HG03175 (cell line): ENCODE results near the gene SLC24A3.

Source experiments
- ATAC-seq: cut with Tn5 transposase; IDR thresholded peaks from one replicate; pipeline ENCODE4 v1.9.1; 2021; ENCODE audit warnings: mild to moderate bottlenecking, moderate library complexity; ENCODE audit not compliant: unreplicated experiment

The SLC24A3 gene

DNA sequence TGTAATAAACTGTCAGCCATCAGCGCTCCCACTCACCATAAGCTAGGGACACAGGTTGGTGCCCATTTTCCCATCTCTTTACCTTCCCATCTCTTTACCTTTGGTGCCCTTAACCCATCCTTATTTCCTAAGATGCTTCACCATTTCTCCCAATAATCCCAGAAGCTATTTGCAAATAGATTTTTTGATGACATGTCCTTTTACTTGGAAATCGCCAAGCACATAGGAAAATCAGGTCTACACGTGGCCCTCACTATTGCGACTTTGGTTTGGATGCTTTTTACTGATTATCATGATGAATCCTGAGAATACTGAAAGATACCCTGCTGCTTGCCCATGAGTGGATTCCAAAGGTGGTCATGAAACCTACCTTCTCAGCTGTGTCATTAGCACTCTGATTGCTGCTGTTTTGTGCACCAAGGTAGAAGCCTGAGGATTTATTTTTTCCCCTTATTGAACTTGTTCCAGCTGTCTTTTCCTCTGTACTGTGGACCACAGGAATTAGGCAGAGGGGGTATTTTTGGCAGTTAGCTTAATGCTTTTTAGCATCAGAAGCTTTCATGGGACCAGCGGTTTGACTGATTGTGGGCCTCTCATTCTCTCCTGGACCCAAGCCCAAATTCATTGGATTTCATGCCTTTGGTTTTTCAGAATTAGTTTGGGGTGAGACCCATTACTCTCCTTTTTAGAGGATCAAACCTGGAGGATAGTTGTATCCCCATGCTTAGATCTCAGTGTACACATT lies 316.0 kb downstream of the SLC24A3 start:
- no peak for ATAC-seq

DNA sequence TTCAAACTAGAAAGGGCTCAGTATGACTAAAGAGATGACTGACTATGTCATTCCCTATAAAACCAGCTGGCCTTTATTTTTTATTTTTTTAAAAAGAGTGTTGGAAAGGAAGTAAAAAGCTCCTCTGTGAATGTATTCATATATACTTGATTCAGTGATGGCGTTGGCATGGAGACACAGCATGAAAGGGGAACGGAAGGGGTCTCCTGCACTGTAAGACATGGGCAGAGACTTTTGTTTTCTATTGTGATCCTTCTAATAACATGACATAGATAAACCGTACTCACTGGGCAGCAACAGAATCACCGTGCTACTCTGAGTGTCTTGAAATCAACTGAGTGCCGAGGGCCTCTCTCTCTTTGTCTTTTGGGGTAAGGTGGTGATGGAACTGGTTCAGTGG lies 317.6 kb downstream of the SLC24A3 start:
- ATAC-seq, result no peak

DNA sequence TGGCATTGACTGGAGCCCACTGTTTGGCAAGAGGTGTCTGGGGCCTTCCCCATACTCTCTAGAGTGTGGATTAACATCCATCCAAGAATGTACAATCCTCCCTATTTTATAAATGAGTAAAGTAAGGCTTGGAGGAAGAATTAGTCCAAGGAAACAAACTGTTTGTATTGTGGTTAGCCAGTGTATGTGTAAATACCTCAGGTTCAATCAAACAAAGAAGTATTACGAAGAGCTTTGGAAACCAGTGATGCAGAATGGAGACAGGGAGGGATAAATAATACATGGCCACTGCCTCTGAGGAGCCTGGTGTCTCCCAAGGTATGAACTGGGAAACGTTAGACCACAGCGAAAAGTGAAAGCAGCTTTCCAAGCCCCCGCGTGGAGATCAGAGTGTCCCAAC lies 319.0 kb downstream of the SLC24A3 start:
- no peak for ATAC-seq

DNA sequence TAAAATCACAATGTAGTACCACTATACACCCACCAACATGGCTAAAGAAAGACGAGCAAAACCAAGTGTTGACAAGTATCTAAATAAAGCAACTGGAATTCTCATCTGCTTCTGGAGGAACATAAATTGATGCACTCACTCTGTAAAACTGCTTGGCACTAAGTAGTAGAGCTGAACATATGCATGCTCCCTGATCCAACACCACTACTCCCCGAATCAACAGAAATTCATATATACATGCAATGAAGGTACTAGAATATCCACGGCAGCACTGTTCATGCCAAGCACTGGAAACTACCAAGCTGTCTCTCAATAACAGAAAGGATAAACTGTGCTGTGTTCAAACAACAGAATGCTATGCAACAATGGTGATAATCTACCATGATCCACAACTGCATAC lies 326.1 kb downstream of the SLC24A3 start:
- ATAC-seq, result no peak

DNA sequence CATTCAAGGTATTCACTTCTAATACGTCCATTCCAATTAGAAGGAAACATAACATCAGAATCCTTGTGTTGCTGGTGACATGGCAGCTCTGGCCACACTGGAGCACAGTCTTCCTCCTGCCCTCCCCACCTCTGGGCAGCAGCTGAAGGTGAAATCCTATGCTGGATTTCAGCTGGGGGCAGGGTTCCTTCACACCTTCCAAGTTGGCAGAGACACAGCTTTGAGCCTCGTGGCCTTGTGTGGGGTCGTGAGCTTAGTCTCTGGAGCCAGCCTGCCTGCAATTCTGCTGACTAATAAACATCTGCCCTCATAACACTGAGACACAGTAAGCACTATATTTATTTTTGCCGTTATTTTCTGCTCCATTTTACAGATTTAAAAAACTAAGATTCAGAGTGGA lies 326.7 kb downstream of the SLC24A3 start:
- no peak for ATAC-seq

DNA sequence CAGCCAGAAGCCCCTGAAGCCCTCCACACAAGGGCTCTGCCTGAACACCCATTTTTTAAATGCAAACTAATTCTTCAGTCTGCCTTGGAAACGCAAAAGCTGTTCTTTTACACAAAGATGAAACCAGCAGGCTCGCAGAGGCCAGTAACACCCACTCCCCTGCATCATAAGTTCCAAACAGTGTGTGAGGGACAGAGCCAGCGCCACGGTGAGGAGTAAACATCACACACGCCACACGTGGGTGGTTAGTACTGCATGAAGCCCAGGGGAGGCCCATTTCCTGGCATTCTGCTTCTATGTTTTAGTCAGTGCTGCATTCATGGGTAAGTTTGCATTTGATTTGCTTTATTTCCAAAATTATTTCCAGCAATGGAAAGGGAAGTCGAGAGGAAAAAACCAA lies 327.9 kb downstream of the SLC24A3 start:
- ATAC-seq, result no peak

DNA sequence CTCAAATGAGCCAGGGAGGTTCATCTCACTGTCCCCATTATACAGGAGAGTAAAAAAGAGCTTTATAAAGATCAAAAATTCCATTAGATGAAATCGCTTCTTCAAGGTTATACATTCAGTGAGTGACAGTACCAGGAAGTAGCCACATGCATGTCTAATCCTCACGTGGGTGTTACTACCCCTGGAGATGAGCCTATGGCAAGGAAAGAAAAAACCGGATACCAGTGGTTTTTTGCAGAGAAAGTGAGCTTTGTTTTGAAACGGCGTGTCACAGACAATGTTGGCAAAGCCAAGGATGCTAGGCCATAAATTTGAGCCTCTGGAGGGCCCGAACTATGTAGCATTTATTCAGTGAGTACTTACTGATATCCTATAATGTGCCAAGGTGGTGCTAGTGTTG lies 330.7 kb downstream of the SLC24A3 start:
- ATAC-seq, result no peak

DNA sequence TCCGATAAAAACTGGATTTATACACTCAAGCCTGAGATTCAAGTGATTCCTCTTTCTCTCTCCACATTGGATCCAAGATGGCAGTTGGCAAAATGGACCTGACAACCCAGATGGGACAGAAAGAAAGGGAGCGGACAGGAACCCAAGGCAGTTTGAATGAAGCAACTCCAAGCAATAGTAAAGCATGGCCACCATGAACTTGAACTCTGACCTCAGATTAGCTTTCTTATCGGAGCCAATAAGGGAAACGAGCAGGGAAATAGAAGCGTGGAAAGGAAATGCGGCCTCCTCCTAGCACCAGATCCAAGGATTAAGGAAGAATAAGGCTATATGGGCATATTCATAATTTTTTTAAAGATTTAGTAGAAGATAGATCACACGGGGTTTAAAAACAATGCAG lies 332.2 kb downstream of the SLC24A3 start:
- ATAC-seq, result no peak

DNA sequence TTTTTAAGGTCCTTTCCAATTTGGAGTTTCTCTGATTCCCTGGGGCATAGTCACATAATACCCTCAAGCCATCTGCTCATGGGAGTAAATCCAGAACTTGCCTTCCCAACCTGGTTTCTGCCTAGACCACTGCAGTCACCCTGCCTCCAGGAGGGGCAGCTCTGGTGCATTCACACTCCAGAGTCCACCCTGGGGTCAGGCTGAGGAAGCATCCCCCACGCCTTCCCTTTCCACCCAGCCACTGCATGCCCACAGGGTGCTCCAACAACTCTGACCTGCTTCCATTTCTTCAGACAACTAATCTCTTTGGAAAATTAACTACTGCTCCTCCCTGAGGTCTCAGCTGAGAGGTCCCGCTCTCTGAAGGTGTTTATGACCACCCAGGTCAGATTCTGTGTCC lies 334.2 kb downstream of the SLC24A3 start:
- ATAC-seq, result no peak

DNA sequence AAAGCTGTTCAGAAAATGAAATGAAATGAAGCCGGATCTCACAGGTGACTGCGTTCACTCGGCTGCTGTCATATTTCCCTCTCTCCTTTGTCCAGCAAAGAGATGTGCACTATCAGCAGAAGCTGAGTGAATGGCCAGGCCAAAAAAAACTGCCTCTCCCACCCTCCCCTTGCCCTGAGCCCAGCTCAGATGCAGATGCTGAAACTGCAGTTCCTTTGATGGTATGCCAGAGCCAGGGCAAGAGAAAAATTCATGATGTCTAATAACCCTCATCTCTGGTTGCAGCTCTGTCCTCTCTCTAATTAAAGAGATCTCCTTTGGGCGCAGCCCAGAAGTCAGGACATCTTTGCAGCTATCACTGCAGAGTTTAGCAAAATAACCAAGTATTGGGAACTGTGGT lies 335.1 kb downstream of the SLC24A3 start:
- no peak for ATAC-seq

DNA sequence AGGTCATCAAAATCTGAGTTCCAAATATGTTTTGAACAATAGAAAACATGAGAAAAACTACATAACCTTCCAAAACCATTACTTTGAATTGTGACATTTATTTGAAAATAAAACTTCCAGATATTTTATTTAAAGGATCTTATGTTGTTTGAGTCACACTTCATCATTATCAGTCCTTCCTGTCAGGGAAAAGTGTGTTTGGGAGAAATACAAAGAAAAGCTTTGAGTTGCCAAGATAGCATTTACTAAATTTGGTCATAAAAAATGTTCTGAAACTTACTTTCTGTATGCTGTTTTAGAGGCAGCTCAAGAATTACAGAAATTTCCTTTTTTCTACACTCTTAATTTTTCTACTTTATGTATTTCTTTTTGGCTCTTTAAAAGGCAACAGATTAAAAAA lies 337.5 kb downstream of the SLC24A3 start:
- no peak for ATAC-seq

DNA sequence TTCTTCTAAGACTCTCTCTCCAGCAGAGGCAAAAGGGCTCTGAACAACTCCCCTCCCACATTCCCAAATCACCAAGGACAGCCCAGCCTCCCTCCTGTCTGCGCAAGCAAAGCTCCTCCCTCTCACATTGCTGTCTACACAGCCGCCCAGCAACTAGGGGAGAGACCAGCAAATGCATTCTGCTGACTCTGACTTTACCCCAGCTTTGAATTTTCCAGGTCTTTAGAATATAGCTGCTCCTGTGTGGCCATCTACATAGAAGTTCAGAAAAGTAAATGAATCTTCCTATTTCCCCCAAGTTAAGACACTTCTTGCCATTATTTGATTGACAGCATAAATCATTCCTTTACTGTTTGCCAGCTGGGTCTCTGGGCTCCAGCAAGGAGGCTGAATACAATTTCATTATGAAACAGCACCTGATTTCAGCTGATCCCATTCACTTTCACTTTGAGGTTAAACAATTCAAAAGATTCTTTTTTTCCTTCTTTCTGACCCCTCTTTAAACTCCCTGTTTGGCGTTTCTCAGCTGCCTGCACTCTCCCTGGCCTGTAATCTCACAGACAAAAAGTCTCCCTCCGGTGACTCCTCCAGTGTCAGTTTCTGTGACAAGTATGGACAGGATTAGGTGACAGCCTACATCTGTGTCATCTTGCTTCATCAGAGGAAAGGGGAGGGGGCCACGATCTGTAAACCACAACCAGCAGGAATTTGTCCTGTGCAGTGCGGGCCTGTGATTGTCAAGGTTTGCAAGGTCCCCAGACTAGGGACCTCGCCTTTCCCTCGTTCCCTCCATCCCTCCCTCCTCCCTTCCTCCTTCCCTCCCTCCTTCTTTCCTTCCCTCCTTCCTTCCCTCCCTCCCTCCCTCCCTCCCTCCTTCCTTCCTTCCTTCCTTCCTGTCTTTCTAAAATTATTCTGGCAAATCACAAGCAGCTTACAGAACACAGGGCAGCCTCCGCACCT lies 340.1 kb downstream of the SLC24A3 start:
- ATAC-seq, result no peak

DNA sequence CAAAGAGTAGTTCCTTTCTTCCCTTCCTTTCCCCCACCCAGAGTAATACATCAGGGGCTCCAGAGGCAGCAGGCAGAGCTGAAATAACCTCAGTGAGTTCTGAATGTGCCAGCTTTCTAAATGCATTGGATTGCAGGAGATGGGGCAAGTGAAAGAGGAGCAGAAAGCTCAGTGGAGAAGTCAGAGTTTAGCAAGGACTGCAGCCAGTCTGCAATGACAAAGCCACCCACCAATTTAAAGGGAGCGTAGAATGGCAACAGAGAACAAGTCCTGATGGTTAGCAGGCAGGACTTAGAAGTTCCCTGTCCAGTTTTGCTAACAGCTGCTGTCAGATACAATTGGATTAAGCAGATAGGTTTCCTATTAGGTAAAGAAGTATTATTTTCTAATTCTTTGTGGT lies 342.2 kb downstream of the SLC24A3 start:
- ATAC-seq, result no peak

DNA sequence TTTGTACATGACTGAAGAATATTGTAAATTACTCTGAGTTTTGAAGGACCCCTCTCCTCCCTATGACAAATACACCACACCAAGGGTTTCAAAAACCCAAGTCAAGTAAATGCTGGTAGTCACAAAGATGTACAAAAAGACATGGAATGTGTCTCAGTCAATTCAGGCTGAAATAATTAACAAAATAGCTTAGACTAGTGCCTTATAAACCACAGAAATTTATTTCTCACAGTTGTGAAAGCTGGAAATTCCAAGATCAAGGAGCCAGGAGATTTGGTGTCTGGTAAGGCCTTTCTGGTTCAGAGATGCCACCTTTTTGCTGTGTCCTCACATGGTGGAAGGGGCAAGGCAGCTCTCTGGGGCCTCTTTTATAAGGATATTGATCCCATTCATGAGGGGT lies 343.3 kb downstream of the SLC24A3 start:
- no peak for ATAC-seq

DNA sequence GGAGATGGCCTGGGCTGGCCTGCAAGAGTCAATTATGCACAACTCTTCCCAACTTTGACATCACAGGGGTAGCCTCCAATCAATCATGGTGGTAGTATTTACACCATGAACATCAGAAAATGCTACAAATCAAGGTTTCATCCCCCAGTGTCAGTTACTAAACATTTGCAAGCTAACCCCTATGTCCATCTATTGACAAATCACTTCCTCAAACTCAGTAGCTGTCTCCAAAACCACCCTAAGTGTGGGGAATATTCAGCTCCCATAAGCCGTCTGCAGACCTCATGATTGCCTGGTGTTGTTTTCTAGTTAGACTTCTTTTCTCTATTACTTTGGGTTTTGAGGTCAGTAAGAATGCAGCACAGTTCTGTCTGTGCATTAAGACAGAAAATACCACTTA lies 344.8 kb downstream of the SLC24A3 start:
- no peak for ATAC-seq

DNA sequence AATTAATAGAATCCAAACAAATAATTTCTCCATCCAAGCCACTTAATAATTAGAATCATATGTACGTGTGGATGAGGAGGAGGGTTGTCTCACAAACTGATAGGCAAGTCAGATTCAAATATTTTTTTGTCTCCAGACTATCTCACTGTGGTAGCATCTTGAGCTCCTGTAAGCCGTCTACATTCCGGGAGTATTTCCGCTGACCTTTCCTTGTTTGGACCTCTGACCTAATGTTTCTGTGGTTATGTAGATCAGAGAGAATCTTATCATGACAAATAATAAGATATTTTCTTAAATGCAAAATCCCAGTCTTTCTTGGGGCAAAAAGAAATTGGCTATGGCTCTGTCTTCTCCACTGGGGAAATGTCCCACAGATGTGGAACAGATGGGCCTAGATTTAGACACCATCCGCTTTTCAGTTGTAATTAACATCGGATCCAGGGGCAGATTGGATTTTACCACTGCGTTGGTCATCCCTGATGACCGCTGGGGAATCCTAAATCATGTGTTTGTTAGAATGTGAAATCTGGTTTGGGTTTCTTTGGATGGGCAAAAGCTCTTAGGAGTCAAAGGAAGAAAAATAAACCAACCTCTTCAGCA lies 348.5 kb downstream of the SLC24A3 start:
- no peak for ATAC-seq

DNA sequence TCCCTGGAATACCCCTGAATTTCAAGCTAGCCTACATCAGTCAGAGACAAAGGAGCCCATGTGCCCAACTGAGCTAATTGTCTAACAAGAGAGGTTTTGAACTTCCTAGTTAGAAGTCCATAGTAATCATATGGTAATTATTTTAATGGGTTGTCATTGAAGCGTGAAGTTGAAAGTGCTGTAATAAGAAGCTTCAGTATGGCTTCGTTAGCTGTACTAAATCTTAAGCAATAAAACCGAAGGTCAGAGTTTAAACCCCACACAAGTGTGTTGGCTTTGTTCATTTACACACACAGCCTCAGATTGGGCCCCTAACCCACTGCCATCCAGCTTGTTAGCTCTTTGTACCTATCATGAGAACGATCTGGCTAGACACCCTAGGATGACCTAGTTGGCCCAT lies 350.0 kb downstream of the SLC24A3 start:
- no peak for ATAC-seq

DNA sequence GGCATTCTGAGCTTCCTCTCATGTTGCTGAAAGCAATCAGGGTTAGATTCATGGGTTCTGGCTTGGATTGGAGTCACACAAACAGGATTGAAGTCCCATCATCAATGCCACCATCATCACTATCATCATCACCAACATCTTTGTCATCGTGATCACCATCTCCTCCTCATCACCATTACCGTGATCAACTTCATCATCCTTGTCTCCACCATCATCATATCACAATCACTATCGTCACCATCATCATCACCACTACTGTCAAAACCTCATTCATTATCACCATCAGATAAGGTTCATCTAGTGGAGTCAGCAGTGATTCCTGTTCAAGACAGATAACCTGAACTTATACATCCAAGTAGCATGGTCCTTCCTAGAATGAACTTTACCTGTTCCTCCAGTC lies 351.8 kb downstream of the SLC24A3 start:
- ATAC-seq, result no peak

DNA sequence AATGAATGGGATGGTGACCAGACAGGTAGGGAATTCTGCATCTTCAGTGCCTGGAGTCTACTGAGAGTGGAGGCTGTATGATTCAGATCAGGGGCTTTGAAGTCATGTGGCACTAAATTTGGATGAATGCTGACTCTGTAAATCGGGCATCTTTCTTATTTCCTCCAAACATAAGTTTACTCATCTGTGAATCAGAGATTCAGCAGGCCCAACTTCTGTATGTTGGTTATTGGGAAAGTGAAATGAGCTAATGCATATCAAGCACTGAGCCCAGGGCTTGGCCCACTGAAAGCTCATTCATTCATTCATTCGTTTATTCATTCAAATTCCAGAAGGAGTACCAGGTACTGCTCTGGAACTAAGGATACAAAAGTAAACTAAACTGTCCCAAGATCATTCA lies 353.3 kb downstream of the SLC24A3 start:
- no peak for ATAC-seq

DNA sequence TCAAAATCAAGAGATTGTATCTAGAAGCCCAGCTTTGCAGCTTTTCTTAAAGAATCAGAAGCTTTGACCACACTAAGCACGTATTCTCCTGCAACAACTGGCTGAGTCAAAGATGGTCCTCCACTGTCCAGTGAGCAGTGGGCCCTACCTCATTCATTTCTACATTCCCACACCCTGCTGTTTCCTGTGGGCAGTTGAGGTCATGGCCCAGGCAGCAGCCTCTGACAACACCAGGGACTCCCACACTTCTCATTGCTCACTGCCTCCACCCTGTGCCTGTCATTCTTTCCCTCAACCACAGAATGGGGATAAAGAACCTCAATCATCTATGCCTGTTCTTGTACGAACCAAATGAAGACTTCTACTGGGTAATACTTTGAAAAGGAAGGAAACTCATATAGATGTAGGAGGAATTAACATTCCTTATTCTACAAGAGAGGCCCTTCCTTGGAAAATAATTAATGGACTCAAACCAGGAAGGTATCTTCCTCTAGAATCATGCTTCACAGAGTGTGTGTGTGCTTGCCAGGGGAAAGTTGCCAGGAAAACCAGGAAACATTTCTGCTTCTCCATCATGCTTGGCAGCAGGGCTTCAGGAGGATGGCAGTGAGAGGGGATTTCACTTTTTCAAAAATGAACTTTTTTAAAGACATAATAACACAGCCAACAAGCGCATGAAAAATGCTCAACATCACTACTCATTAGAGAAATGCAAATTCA lies 353.9 kb downstream of the SLC24A3 start:
- ATAC-seq, result no peak

DNA sequence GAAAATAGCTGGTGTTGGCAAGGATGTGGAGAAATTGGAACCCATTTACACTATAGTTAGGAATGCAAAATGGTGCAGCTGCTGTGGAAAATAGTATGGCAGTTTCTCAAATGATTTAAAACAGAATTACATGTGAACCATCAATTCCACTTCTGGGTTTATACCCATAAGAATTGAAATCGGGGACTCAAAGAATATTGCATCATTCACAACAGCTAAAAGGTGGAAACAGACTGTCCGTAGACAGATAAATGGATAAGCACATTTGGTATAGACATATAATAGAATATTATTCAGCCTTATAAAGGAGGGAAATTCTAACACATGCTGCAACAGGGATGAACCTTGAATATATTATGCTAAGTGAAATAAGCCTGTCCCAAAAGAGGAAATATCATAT lies 355.7 kb downstream of the SLC24A3 start:
- no peak for ATAC-seq
